Stimulated activated CD8-positive, alpha-beta memory T cell treated with anti-CD3 and anti-CD28 coated beads, Interleukin-7, amount 100 ng/mL, for 48 hours (primary cell): ENCODE data around the gene CRB2.

ENCODE experiments used
- DNase-seq, 2 donors: peaks; one replicate each; pipeline ENCODE4 v3.0.0-alpha.2; 2020; ENCODE audit warnings: low read depth in 1 of 2; ENCODE audit errors: extremely low read depth in 1 of 2

CRB2 gene

DNA sequence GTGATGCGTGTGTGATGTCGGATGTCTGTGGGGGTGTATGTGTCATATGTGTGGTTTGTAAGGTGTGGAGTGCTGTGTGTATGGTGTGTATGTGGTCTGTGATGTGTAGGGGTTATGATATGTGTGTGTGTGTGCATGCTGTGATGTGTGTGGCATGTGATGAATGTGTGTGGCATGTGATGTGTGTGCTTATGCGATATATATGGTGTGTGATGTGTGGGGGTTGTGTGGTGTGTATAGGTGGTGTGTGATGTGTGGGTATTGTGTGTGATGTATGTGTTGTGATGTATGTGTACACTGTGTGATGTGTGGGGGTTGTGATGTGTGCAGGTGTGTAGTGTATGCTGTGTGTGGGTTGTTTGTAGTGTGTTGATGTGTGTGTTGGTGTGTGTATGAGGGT, 9.2 kb upstream of the CRB2 start:
- no peak for DNase-seq

DNA sequence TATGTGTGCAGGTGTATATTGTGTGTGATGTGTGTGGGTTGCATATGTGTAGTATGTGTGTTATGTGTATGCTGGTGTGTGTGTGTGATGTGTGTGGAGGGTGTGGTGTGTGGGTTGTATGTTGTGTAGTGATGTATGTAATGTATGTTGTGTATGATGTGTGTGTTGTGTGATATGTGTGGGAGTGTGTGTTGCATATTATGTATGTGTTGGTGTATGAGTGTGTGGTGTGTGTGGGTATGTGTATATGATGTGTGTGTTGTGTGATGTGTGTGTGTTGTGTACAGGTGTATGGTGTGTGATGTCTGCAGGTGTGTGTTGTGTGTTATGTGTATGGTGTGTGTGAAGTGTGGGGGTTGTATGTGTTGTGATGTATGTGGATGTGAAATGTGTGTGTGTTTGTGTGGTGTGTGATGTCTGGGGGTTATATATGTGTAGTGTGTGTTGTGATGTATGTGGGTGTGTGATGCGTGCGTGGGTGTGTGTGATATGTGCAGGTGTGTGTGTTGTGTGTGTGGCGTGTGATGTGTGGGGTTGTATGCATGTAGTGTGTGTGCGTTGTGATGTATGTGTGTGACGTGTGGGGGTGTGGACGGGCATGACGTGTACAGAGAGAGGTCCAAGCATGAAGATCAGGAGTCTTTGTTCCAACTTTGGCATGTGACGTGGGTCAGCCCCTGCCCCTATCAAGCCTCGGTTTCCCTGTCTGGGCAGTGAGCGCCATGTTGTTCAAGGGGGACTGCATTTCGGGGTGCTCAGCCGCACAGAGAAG, 8.5 kb upstream of the CRB2 start:
- no peak for DNase-seq

DNA sequence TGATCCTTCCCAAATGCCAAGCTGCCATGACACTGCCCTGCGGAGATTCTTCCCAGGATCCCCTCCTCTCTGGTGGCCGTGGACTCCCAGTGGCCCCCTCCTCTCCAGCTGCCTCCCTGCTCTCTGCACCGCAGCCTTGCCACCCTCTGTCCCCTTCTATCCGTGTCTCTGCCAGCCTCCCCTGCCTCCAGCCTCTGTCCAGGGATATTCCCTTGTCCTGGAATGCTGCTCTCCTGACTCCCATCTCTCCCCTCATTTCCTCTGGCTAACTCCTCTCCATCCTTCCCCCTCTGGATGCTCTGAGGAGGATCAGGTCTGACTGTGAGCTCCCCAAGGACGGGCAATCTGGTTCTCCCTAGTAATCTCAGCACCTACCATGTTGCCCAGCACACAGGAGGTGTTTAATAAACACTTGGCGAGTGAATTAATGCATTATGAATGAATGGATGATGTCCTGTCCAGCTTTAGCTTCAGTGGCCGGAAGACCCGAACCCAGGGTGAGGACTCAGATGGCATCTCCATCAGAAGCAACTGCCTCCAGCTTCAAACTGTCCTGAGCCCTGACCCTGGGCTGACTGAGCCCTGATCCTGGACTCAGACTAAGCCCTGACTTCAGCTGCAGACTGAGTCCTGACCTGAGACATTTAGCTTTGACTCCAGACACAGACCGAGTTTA, 7.5 kb upstream of the CRB2 start:
- DNase-seq = no peak

DNA sequence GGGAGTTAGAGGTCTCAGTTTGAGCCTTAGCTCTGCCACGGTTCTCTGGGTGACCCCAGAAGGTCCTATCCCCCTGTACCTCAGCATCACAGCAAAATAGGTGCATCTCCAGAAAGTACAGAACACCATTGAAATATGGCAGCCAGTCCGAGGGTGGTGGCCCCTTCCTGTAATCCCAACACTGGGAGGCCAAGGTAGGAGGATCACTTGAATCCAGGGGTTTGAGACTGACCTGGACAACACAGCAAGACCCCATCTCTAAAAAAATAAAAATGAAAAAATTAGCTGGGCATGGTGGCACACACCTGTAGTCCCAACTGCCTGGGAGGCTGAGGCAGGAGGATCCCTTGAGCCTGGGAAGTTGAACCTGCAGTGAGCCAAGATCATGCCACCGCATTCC, 7.0 kb upstream of the CRB2 start:
- no peak for DNase-seq

DNA sequence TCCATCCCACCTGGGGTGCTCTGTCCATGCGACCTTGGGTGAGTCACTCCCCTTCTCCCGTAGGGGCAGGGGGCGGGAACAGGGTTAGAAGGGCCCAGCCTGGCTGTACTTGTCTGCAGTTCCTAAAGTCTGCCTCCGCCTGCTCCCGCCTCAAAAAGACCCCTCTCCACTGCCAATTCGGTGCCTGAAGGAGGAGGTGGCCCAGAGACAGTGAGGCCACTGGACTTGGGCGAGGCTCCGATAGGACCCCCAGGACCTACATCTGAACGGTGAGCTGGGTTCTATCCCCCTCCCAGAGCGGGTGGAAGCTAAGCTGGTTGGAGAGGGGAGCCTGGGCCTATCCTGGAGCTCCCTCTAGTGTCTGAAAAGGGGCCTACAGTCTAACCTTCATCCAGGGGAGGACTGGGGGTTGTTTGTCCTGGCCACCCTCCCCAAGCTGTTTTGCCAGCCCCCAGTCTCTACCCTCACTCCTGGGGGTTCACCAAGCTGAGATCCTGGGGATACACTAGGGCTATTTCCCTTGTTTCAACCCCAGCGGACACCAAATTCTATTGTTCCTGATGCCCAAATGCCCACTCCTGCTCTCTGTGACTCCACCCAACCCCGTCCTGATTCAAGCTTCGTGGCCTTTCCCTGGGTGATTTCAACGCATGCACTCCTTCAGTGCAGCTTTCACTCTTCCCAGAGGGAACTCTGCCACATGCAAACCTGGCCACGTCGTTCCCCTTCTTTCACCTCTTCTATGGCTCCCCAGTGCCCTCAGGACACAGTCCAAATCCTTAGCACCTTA, 6.1 kb upstream of the CRB2 start:
- peak in 1 of 2 donors; percentile 33 for DNase-seq

DNA sequence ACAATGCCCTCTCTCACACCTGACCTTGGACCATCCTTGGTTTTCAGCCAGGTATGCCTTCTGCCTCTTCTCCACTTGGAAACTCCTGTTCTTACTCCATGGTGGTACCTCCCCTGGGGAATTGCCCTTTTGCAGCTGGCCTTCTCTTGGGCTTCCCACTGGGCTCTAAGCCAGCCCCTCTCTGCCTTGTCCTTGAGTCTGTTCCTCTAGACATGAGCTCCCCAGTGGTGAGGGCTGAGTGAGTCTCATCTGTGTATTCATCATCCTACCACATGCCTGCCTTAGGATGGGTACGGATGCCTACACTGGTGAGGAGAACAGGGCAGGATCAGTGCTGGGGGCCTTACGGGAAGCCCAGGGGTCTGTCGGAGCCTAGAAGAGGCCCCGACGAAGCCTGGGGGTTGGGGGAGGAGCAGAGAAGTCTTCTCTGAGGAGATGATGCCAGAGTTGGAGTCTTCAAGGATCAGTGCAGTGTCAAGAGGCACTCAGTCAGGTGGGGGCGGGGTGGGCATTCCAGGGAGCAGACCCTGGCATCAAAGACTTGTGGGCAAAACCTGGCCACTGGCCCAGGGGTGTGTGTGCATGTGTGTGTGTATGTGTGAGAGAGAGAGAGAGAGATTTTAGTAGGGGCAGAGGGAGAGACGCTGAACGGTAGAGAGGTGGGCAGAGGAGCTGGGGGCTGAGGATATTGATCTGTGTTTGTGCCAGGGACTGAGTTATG, 5.2 kb upstream of the CRB2 start:
- DNase-seq = no peak

DNA sequence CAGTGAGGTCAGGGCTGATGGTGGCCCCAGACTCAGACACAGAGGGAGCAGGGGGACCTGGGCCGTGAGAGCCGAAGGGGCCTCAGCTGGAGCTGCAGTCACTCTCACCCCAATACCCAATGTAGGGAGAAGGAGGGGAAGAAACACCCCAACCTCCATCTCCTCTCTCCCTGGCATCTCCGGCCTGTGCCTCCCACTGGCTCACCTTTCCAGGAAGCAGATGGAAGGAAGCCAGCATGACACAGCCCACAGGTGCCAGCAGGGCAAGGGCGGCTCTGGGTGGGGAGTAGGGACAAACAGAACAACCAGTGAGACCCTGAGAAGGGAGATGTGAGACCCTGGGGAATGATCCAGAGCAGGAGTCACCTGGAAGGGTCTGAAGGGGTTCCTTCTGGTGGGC, 3.0 kb upstream of the CRB2 start:
- DNase-seq = no peak

DNA sequence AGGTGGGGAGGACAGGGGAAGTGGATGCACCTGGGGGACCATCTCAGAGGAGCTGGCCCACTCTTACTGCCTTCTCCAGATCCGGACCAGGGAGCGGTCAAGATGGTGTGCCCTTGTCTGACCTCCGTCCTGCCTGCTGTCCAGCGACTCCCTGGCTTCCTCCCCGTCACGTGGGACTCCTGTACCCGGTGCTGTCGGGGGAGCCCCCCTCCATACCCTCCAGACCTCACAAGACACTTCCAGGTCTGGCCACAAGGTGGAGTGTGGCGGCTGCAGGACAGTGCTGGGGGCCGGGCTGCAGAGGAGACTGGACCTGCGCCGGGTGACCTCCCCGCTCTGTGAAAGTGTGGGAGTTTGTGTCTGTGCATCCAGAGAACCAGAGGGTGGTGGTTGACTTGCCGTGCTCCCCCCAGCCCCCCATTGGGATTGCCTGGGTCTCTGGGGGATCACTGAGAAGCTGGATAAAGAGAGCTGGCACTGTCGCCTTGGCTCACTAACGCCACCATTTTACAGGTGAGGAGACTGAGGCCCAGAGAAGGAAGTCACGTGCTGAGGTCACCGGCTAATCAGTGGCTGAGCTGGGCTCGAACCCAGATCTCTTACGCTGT, 1.9 kb upstream of the CRB2 start:
- no peak for DNase-seq

DNA sequence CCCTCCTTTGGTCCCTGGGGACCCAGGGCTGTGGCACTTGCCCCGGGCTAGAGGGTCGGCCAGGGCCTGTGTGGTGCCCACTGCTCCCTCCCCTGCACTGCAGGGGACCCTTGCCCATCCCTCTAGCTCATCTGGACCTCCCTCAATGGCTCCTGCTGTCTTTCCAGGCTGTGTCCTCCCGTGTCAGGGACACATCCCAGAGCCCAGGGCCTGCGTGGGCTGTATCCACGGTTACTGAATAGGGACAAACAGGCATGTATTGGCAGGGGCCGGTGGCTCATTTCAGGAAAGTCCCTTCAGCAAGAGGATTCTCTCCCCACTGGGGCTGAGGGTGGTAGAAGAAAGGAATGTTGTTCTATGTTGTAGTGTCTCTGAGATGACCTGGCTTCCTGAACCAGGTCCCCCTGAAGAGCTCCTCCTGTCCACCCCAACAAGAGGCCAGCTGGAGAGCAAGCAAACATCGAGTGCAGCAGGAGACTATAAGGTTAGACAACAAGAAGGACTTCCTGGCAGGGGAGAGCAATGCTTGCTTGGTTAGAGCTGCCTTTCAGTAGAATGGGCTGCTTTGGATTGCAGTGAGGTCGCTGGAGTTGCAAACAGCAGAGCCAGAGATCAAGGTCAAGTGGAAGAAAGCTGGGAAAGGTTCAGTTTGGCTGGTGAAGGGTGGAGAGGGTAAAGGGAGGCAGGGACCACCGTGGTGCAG, 1.0 kb upstream of the CRB2 start:
- no peak for DNase-seq

DNA sequence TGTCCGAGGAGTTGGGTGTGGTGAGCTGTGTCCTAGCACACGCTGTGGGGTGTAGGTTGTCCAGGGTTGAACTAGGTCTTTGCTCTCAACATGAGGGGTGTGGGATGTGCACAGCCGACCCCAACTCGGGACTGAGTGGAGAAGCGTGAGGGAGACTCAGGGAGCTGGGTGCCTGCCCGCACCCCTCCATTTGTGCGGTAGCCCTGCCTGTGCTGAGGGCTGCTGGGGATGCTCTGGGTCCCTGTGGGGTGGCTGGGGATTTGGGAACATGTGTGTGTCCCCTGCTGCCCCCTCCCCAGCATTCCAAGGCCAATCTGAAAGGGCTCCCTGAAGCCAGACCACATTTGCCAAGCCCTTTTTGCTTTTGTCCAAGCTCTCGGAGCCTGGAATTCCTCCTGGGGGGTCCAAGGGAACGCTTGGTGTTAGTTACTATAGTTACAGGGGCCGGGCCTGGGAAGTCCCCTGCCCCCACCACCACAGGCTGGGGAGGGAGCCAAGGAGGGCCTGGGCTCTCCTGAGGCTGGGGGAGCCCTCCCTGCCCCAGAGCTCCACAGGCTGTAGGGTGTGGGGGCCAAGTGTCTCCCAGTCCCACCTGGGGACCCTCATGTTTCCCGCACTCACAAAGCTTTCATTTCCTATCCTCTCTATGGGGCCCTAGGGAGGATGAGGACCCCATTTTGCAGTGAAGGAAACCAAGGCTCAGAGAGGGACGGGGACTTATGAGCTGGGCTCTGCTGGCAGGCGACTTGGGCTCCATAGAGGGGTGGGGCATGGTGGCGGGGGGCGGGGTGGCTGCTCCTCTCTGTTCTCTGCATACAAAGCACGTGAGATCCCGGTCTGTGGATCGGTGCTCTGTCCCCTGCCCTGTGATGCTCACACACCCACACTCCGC, 1.1 kb downstream of the CRB2 start:
- no peak for DNase-seq

DNA sequence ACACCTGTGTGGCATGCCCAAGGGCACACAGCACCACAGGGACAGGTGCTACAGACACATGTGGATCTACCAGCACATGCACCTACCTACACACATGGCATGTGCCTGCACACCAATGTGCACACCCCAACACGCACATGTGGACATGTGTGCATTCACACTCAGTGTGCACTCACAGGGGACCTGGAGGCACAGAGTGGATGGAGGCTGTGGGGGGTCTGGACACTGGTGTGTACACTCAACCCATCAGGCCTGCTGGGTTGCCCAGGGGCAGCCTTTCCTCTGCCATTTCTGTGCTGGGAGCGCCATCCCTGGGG, 1.7 kb downstream of the CRB2 start:
- DNase-seq = no peak

DNA sequence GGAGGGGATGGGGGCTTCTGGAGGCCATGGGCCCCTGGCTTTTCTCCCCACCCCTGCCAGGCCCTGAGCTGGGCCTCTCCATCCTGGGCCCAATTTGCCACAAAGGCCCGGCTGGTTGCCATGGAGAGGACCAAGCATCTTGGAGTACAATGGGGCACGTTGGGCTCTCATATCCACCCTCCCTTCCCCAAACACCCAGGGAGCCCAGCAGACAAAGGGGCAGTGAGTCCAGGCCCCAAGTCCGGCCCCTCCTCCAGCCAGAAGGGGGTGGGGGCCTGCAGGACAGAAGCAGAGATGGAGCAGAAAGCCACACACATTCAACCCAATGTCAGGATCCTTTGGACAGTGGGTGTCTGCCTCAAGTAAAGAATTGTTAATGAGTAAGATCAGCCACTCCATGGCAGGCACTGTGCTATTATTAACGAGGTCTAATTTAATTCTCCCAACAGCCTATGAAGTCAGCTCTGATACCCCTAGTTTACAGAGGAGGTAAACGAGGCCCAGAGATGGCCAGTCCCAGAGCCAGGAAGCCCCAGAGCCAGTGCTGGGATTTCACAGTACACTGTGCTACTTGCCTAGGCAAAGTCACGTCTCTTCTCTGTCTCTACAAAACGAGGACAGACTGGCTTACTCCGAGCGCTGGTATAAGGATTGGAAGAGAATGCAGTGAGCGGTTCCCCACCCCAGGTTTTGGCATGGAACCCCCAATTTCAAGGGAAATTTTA, 2.3 kb downstream of the CRB2 start:
- no peak for DNase-seq

DNA sequence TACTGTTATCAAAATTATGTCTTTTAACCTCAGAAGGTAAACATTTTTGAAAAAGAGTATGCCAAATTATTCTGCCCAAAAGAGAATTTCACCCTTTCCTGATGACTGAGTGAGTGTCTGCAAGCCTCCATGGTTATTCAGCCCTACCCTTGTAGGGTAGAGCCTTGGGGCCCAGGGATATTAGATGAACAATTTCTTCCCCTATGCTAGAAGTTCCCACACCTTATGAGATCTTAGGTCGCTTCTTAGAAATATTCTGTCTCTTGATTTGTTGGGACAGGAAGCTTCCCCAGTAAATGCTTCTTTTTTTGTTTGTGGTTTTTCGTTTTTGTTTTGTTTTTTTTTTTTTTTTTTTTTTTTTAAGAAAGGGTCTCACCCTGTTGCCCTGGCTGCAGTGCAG, 3.1 kb downstream of the CRB2 start:
- no peak for DNase-seq

DNA sequence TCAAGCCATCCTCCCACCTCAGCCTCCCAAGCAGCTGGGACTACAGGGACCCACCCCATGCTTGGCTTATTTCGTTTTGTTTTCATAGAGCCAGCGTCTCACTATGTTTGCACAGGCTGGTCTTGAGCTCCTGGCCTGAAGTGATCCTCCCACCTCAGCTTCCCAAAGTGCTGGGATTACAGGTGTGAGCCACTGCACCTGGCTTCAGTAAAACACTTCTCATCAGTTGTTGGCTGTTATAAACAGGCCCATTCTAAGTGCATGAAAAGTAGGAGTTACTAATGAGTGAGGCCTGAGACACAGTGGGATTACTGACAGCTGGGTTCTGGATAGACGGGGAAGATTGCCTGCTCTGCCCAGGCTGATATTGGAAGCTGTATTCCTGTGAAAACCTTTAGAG, 3.5 kb downstream of the CRB2 start:
- DNase-seq = no peak

DNA sequence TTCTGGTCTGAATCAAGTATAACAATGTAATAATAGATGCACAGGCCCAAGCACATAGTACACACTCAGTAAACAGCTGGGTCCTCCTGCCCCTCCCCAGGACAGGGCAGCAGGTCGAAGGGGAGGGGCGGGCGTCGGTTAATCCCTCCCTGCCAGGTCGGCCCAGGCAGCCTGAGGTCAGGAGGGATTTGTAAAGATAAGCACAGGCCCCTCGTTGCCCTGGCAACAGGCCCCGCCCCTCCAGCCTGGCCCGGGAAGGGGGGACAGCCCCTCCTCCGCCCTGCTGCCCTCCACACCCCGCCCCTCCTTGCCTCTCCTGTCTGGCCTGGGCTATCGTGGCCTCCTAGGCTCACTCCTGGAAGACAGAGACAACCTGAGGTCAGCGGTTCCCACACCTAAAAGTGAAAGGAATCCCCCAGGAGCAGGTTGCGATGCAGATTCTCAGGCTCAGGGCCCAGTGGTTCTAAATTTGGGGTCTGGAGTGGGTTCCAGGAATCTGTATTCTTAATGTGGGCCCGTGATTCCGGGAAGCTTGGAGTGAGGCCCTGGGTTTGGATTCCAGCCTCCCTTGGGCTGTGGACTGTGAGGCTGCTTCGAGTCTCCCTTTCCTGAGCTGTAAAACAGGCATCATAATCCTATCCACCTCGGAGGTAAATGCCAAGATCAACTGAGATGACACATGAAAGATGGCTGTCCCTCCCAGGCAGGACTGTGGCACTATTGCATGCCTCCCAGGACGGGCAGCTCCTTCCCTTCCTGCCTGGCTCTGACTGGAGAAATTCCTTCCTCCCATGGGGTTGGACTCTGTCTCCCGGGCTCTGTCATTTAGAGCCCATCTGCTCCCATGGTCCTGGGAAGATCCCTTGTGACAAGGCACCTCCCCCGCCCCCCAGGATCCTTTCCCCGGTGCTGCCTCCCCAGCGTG, 4.4 kb downstream of the CRB2 start:
- DNase-seq = peak; percentile 20 to 33

DNA sequence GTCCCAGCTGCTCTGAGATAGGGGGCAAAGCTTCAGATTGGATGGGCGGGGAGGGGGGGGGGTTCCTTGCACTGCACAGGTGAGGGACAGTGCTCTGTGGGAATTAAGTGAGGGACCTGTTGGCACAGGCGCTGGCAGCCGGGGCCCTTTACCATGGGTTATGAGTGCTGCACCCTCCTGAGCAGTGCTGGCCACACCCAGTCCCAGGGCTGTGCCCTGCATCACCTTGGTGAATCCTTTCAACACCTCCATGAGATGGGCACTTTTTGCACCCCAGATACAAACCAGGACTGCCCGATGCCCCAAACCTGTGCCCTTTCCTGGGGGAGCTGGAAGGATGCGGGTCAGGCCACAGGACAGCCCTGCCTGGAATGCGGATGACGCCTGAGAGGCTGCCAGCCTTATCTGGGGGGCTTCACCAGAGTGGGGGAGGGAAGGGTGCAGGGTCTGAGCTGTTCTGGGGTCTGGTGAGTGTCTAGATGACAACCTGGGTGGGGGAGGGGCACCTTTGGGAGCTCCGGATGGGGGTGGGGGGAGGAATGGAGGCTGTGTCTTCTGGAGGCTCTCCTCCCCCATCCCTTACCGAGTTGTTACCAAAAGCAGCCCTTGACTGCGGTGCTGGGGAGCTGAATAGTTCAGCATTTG, 5.2 kb downstream of the CRB2 start:
- DNase-seq = no peak
